Natural killer cell (primary cell): ENCODE data around the gene DMPK. TPM values are rescaled to one million over a fixed set of nuclear protein-coding genes. Genes with fewer than 3 reads are reported as not detected.

Experiments
- ATAC-seq, 3 donors: fragments of 150-1000 bp in 2 of 3; fragments of 200-7000 bp in 1 of 3; cut with Tn5 transposase; 1 replicate in 1 of 3; 2 replicates in 2 of 3; pipeline ENCODE4 v1.10.0; 2021; ENCODE audit warnings: mild to moderate bottlenecking in 2 of 3, moderate library complexity in 2 of 3
- DNase-seq, 2 donors: peaks; one replicate each; pipeline versions ENCODE4 v3.0.0 to v3.0.0-alpha.2; 2013 to 2021; ENCODE audit warnings: mixed read lengths in 1 of 2
- H3K27ac ChIP-seq: one replicate; pipeline ENCODE4 v1.5.1; 2013; ENCODE audit warnings: mild to moderate bottlenecking, low read length
- H3K27me3 ChIP-seq: one replicate; pipeline ENCODE4 v1.6.1; 2013; ENCODE audit warnings: low read length; ENCODE audit not compliant: control insufficient read depth, insufficient read depth
- H3K36me3 ChIP-seq: one replicate; pipeline ENCODE4 v1.6.1; 2013; ENCODE audit warnings: low read length; ENCODE audit not compliant: control insufficient read depth, insufficient read depth
- H3K4me1 ChIP-seq: one replicate; pipeline ENCODE4 v1.6.1; 2013; ENCODE audit warnings: low read length; ENCODE audit not compliant: control insufficient read depth, insufficient read depth
- H3K4me3 ChIP-seq: one replicate; pipeline ENCODE4 v1.5.1; 2013; ENCODE audit warnings: low read length
- H3K9me3 ChIP-seq: one replicate; pipeline ENCODE4 v1.6.1; 2013; ENCODE audit warnings: low read length; ENCODE audit not compliant: control insufficient read depth, insufficient read depth
- H3K27ac Mint-ChIP-seq, 2 donors: one replicate each; pipeline ENCODE4 v1.8.0; 2022; ENCODE audit warnings: mild to moderate bottlenecking in 2 of 2, mixed read lengths in 2 of 2, moderate library complexity in 1 of 2
- H3K27me3 Mint-ChIP-seq, 2 donors: one replicate each; pipeline ENCODE4 v1.8.0; 2022; ENCODE audit warnings: low read depth in 2 of 2, mixed read lengths in 2 of 2
- H3K36me3 Mint-ChIP-seq: one replicate; pipeline ENCODE4 v1.8.0; 2022; ENCODE audit warnings: mixed read lengths
- H3K4me1 Mint-ChIP-seq, 2 donors: one replicate each; pipeline ENCODE4 v1.8.0; 2022; ENCODE audit warnings: mixed read lengths in 2 of 2
- H3K4me3 Mint-ChIP-seq: one replicate; pipeline ENCODE4 v1.8.0; 2022; ENCODE audit warnings: mild to moderate bottlenecking, moderate library complexity, mixed read lengths
- H3K9me3 Mint-ChIP-seq, 2 donors: one replicate each; pipeline ENCODE4 v1.8.0; 2022; ENCODE audit warnings: mixed read lengths in 2 of 2
- CTCF ChIP-seq: fragments of 200-600 bp; IDR thresholded peaks from one replicate; pipeline ENCODE4 v1.8.0; 2022; ENCODE audit warnings: antibody characterized with exemption
- WGBS: methylation state at CpG from one replicate; pipeline ENCODE4 v1.1.7; 2013; ENCODE audit warnings: missing lambda C conversion rate; ENCODE audit not compliant: insufficient coverage; 5-methylcytosine and 5-hydroxymethylcytosine counted together
- intact Hi-C: fragments of 100-400 bp; cut with micrococcal nuclease; formaldehyde crosslinking; loops from one replicate; pipeline ENCODE4 v1.14.2; 2022
- total RNA-seq, 4 donors: library from RNA; stranded (reverse); fragments of 120-200 nt in 1 of 4; gene quantifications; one replicate each; pipeline versions ENCODE4 v1.2.3 to v1.2.4, GENCODE V29; 2013 to 2022

Gene DMPK
- total RNA-seq, 3 donors from 2014 or later (not counting 1 experiment from before 2014, with no cell fraction given): 48.1 to 67.5 (median 49.8) TPM

- Mint-ChIP-seq H3K27ac (no peak overlapping the region), H3K27me3 (peaks cover 9 to 12% of the 10 kb centered on the region in 2 donors), H3K4me1 (peaks cover 21 to 34% of the 10 kb centered on the region in 2 donors), H3K4me3 (no peak overlapping the region), H3K9me3 (no peaks in the 10 kb centered on the region), H3K36me3 (no peaks in the 10 kb centered on the region)
- intact Hi-C loops: no loop called here
- Histone ChIP-seq H3K36me3 (peaks cover 5% of the 10 kb centered on the region), H3K27ac (no peak overlapping the region), H3K27me3 (peaks cover 18% of the 10 kb centered on the region), H3K4me3 (no peak overlapping the region), H3K9me3 (no peaks in the 10 kb centered on the region), H3K4me1 (peaks cover 23% of the 10 kb centered on the region)
- ATAC-seq: no peak
- WGBS: 83% methylated on average over 17 of the region's 17 CpGs
- no peak for DNase-seq
- no peak for TF ChIP-seq CTCF
Observed at GRCh38 chr19:45781214-45782161, 802 bp downstream of the DMPK start.

- H3K4me3 Mint-ChIP-seq: peak overlapping the region; percentile 25
- WGBS: 52% methylated on average over 9 of the region's 13 CpGs
Observed at GRCh38 chr19:45780448-45781213, 1.7 kb downstream of the DMPK start.

GRCh38 chr19:45780146-45780447, 2.2 kb downstream of the DMPK start:
- whole genome bisulfite sequencing: 34% methylated on average over 4 of the region's 4 CpGs
- DNase-seq: no peak
- Mint-ChIP-seq H3K4me3 (no peak overlapping the region), H3K36me3 (no peaks in the 10 kb centered on the region), H3K27me3 (peaks cover 9 to 12% of the 10 kb centered on the region in 2 donors), H3K4me1 (peaks cover 21 to 34% of the 10 kb centered on the region in 2 donors), H3K27ac (peak overlapping the region in 1 of 2 donors; percentile 90), H3K9me3 (no peaks in the 10 kb centered on the region)
- no peak overlapping the region for H3K27ac ChIP-seq
- H3K4me1 ChIP-seq: peaks cover 23% of the 10 kb centered on the region
- intact Hi-C loops: no loop called here
- peaks cover 18% of the 10 kb centered on the region for H3K27me3 ChIP-seq
- no peak overlapping the region for H3K4me3 ChIP-seq
- no peaks in the 10 kb centered on the region for H3K36me3 ChIP-seq
- TF ChIP-seq CTCF: no peak
- no peak for ATAC-seq
- no peaks in the 10 kb centered on the region for H3K9me3 ChIP-seq

More at GRCh38 chr19:45780448-45781213, 1.7 kb downstream of the DMPK start:
- H3K9me3 Mint-ChIP-seq: no peaks in the 10 kb centered on the region
- Histone ChIP-seq H3K9me3 (no peaks in the 10 kb centered on the region), H3K36me3 (no peaks in the 10 kb centered on the region), H3K27me3 (peaks cover 18% of the 10 kb centered on the region), H3K4me1 (peaks cover 23% of the 10 kb centered on the region), H3K4me3 (no peak overlapping the region), H3K27ac (no peak overlapping the region)
- H3K4me1 Mint-ChIP-seq: peaks cover 21 to 34% of the 10 kb centered on the region in 2 donors
- H3K36me3 Mint-ChIP-seq: no peaks in the 10 kb centered on the region
- no peak for ATAC-seq
- TF ChIP-seq CTCF: no peak
- DNase-seq: no peak
- intact Hi-C loops: no loop called here
- H3K27me3 Mint-ChIP-seq: peaks cover 9 to 12% of the 10 kb centered on the region in 2 donors
- H3K27ac Mint-ChIP-seq: peak overlapping the region in 1 of 2 donors; percentile 90
